Ureter (tissue), 1 donor: ENCODE data around the gene CD160. TPM values are rescaled to one million over a fixed set of nuclear protein-coding genes. Genes with fewer than 3 reads are reported as not detected.
"Not testable (repeated sequence)": the region's sequence is repeated elsewhere in the genome, so short reads cannot be mapped to it uniquely, and the experiment has no call there.

Experiments
- DNase-seq: peaks from one replicate; pipeline ENCODE4 v3.0.0-alpha.2; 2020; ENCODE audit warnings: low spot score
- total RNA-seq: library from RNA; stranded (reverse); gene quantifications from one replicate; pipeline ENCODE4 v1.2.4, GENCODE V29; 2023
- donor health status: DM: yes; HTN: yes; CAD: no.

CD160 gene, protein sequence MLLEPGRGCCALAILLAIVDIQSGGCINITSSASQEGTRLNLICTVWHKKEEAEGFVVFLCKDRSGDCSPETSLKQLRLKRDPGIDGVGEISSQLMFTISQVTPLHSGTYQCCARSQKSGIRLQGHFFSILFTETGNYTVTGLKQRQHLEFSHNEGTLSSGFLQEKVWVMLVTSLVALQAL
- total RNA-seq: not detected

DNA sequence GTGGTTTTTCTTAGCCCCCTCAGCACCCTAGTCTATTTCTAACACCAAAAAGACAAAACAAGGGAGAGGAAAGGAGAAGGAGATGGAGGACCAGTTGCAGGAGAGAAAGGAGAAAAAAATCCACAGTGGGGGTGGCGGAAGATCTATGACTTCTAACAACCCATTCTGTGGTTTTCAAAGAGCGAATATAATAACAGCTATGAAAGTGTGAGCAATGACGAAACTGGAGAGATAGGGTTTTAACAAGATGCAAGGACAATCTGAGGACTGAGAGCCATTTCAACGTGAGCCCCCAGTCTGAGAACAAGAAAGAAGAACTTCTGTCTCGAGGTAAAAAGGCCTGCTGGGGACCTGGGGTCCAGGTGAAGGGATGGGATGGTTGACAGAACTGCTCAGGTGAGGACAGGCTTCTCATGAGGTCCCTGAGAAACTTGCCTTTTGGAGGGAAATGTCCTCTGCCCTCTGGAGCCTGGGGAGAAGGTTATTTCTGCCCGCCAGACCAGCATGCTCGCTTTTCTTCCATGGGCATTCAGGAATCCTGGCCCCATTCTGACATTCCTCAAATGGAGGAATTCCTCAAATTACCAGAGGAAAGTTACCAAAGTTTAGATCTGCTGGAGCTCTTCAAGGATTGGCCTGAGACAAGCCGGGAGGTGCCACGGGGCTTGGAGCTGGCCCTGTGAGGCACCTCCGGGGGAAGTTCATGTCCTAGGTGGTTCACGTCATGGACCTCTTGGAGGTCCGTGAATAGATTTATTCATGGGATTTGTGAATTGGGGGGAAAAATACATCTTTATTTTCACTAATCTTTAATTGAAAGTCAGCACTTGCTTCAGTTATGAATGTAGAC lies at the start of gene CD160:
TSS of gene CD160 (plus strand) at position 270 of the 850 bp plus-strand sequence. CDS start 8,829 bp downstream, outside the sequence.
- no peak for DNase-seq

DNA sequence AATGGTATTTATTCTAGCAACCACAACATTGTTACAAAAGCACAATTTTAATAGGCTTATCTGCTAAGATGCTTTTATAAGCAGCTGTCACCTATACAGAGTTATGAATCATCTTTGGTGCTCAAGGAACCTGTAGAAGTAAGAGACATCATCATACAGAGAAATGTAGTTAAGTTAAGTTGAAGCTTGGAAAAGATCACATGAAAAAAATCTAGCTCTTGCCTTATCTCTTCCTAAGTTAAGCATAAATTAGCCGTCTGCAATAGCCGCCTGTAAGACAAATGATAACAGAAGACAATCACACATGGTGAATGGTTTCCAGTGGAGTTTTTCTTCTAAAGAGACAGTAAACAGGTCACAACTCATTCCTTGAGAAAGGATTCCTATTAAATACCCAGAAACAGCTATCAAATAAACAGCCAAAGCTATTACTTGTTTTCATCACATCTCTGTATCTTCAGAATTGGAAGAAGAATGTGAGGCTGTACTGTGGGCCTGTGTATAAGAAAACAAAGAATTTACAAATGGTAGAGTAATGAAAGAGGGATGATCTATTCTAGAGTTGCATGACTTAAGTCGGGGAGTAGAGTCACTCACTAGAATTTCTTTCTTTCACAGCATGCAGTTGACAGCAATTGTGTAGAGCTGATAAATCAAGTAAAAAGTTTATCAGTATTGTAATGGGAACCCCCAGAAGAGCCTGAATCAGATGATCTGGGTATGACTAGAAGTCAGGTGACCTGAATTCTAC lies 48.1 kb upstream of the CD160 start:
- DNase-seq: not testable (repeated sequence)

DNA sequence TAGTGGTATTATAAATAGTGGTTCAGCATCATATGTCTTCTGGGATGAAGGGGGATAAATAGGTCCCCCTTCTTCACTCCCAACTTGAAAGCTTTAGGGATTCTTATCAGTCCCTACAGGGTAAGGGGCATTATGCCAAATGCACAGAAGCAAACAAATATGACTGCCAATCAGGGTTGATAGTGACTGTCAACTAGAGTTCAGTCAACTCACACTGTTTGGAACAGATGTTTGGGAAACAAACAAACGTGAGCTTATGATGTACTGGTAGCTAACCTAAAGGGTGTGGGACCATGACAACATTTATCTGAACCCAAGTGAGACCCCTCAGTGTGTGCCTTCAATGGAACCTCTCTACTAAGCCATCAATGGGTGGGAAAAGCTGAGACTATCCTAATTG lies 46.1 kb upstream of the CD160 start:
- DNase-seq: not testable (repeated sequence)

DNA sequence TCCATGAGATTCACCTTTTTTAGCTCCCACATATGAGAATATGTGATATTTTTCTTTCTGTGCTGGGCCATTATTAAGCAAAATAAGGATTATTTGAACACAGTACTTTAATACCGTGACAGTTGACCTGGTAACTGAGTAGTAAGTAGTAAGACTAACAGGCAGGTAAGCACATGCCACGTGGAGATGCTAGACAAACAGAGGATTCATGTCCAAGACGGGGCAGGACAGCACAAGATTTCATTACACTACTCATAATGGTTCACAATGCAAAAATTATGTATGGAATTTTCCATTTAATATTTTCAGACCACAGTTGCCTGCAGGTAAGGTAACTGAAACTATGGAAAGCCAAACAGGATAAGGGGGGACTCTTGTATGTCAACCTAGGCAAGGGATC lies 34.4 kb upstream of the CD160 start:
- DNase-seq: not testable (repeated sequence)

DNA sequence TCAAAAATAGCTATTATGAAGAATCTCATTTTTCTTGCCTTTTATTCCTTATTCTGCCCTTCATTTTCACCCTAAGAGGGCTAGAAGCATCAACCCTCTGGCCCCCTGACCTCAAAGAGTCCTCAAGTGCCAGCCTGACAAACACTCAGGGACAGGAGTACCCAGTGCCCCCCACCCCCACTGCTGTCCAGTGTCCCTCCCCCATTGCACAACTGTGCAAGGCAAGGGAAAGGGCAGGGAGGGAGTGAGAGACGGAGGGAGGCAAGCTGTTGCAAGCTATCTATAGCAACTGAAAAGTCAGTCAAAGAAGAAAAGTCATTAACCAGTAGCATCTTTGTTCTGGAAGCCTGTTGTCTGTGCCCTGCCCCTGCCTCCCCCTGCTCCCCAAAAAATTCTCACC lies 33.2 kb upstream of the CD160 start:
- DNase-seq: not testable (repeated sequence)

DNA sequence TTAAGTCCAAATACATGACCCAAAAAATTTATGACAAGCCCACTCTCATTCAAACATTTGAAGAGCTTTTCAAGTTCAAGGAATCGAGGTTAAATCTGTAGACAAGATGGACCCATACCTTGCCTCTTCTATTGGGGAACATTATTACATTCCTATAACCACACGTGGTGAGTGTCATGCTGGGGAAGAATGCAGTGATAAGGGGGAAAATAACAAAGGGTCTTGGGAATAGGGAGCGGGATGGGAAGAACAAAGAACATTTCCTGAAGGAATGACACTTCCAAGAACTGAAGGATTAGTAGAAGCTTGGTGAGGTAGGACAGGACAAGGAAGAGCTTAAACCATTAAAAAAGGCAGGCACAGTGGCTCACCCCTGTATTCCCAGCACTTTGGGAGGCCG lies 31.0 kb upstream of the CD160 start:
- no peak for DNase-seq

DNA sequence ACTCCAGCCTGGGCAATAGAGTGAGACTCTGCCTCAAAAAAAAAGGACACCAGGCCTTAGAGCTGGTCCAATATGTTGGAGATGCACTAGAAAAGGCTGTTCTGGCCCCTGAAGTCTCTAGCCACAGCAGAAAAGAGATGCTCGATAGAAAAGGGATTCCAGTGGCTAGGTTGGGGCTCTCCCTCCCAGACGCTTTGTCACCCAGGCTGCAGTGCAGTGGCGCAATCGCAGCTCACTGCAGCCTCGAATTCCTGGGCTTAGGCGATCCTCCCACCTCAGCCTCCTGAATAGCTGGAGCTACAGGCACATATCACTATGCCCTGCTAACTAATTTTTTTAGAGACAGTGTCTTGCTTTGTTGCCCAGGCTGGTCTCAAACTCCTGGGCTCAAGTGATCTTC lies 30.4 kb upstream of the CD160 start:
- DNase-seq: no peak

DNA sequence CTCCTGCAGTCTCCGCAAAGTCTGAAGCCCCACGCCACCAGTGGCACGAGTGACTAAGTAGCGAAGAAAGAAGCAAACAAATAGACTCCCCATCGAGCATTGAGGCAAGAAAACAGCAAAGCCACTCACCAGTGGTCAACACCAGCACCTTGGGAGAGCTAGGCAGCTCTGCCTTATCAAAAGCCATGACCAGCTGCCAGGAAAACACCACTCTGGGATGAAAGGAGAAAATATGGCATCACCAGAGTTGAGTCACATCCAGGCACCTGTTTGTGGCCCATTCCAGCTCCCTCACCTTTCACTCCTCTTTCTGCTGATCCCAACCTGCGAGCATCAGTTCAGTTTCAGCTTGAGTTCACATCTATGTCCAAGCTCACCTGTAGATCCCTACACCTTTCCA lies 29.4 kb upstream of the CD160 start:
- no peak for DNase-seq

DNA sequence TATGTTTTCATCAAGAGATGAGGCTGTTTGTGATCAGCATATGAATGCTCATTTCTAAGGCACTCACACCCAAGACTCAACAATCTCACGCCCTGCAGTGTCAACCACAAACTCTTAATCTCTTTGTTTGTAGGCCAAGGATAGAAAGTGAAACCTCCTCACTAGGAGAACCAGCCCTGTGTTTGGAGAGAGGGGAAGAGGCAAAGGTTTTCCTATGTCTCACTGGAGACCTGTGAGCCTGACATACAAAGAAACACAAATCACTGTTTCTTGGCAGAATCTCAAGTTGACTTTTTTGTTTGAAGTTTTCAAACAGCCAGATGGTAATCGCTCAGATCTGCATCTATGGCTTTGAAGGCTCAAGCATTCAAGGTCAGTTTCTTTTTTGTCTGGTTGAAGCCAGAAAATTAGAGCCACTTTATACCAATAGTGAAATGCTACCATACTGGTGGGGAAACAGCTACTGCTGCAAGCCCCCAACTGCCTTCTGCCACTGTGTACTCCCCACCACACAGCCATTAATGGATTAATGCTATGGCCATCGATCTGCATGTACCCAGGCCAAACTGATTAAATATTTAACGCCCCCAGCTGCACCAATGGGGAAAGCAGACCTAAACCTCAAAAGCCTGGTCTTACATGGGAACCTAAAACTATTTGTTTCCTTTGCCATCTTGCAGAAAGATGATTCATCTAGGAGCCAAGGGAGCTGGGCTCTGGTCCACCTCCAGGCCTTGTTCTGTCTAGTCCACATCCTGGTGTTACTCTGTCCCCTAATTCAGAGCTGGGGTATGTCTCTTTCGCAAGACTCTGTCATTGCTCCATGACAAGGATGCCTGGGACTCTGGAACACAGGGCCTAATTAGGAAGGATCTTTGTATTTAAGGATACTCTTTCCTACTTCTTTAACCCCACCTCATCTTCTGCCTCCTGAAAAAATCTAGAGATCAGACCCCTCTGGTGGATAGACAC lies 28.4 kb upstream of the CD160 start:
- DNase-seq: no peak

DNA sequence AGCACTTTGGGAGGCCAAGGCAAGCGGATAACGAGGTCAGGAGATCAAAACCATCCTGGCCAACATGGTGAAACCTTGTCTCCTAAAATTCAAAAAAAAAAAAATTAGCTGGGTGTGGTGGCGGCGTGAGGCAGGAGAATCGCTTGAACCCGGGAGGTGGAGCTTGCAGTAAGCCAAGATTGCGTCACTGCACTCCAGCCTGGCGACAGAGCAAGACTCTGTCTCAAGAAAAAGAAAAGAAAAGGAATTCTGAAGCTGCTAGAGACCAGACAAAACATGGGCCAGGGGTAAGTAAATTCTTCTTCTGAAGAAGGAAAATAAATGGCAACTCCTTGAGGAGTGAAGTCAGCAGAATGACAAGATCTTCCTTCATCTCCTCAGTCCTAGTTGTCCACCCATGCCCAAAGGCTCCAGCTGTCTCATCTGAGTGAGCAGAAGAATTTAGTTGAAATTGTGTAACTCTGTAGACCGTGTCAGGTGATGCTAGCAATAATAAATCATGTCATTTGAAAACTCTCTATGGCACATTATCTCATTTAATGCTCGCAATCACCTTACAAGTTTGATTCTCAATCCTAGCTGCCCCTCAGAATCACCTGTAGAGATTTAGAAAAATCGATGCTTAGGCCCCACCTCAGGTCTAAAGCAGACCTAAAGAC lies 26.4 kb upstream of the CD160 start:
- DNase-seq: no peak

DNA sequence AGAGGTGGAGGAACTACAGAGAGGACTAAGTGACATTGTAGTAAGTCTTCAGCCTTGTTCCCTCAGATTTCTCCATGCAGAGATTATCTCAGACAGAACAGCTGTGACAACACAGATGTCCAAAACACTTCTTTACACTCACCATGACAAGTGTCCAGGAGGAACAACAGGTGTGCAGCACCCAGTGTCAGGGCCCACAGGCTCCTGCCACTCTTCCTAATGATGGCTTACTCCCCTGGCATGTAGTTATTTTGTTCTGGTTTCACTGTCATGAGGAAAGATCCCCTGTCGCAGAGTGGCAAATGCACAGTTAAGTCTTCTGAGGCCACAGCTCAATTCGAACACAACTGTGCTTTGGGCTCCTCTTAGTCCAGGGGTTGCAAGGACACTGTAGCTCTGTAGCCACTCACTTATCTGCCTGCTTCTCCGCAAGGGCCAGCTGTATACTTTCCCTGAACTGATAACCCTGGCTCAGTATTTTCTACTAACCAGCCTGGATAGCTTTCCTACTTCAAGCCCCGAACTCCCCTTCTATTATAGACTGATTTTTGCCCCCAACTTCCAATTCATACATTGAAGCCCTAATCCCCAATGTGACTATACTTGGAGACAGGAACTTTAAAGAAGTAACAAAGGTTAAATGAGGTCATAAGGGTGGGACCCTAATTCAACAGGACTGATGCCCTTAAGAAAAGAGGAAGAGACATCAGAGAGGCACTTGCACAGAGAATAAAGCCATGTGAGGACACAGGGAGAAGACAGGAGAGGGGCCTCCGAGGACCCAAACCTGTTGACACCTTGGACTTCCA lies 23.3 kb upstream of the CD160 start:
- no peak for DNase-seq

DNA sequence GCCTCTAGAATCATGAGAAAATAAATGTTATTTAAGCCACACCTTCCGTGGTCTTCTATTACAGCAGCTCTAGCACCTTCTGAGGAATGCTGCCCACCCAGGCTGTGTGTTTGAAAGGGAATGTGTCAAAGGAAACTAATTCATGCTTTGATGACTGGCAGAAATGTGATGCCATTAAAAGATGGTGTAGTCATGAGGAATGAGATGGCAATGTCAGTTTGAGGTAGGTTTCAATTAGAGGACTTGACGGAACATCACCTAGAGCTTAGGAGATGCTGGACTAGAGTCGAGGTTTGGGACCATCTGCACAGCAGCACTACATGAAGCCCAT lies 22.7 kb upstream of the CD160 start:
- DNase-seq: no peak

DNA sequence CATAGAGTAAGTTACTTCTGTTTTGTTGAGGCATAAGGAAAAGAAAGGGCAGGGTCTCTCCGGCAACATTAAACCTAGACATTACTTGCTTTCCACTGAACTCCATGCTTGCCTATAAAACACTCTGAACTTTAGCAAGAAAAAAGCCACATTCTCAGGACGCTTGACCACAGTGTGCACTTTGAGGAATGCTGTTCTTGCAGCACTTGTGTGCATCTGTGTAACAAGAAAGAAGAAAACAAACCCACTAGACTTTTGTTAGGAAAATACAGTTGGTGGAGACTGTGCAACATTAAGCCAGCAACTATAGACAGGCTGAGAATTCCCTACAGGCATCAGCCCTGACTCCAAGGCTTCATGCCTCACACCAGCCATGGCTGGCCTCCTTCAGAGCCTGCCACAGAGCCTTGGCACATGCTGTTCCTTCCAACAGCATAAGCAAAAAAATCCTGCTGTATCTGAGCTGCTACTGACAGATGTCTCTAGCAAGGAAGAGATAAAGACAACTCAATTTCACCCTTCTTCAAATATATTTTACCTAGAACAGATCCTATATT lies 17.9 kb upstream of the CD160 start:
- DNase-seq: no peak

DNA sequence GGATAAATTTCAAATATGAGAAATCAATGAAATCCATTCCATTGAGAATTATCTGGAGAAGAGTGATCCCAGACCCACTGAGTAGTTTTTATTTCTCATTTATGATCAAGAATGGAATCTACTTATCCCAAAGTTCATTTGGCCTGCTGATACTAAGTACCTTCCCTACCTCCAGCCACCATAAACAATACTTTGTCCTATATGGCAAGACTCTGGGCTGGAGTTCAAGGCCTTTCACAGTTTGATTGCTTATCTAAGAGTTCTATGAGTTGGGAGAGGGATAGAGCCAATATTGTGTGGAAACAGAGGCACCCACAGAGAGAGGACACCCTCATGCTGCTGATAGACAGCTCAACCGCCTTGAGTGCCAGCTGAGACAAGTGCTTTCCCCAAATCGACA lies 17.2 kb upstream of the CD160 start:
- no peak for DNase-seq

DNA sequence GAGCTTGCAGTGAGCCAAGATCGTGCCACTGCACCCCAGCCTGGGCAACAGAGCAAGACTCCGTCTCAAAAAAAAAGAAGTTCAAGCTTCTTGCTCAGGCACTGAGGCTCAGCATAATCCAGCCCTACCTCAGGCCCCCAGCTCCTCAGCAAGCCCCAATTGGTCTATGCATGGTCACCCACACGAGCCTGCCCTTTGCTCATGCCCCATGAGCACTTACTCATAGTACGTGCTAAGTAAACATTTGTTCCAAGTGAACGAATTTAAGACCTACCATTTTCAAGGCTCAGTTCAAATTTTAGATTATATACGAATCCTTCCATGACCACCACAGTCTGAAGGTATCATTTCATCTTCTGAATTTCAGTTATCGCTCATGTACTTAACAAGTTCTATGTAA lies 16.5 kb upstream of the CD160 start:
- DNase-seq: no peak

DNA sequence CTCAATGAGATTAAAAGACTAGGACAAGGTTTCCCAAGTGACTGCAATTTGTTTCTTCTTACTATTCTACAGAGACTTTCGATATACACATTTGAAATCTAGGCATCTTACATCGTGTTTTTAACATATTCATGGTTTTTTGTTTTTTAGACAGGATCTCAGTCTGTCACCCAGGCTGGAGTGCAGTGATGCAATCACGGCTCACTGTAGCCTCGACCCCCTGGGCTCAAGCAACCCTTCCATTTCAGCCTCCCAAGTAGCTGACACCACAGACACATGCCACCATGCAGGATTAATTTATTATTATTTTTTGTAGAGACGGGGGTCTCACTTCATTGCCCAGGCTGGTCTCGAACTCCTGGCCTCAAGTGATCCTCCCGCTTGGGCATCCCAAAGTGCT lies 13.7 kb upstream of the CD160 start:
- DNase-seq: no peak

DNA sequence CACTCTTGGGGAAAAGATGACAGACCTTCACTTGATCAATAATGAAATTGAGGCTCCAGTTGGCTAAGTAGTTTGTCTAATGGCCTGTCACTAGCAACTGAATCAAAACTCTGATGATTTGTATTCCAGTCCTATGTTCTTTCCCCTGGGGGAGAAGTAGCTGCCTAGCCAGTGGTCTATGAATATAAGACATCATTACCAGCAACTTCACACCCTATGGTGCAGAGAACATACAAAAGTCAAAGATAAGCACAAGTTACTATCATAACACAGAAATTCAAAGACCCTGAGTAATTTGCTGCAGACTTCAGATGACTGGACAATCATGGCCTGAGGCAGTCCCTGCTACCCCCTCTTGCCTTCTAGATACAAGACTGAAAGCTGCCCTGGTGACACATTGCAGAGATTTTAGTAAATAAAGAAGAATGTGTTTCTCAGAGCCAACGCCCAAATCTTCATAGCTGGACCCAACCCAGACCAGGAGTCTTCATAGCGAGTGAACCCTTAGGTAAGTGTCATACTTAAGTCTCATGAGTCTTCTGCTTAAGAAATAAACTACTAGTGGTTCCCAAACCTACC lies 13.1 kb upstream of the CD160 start:
- no peak for DNase-seq

DNA sequence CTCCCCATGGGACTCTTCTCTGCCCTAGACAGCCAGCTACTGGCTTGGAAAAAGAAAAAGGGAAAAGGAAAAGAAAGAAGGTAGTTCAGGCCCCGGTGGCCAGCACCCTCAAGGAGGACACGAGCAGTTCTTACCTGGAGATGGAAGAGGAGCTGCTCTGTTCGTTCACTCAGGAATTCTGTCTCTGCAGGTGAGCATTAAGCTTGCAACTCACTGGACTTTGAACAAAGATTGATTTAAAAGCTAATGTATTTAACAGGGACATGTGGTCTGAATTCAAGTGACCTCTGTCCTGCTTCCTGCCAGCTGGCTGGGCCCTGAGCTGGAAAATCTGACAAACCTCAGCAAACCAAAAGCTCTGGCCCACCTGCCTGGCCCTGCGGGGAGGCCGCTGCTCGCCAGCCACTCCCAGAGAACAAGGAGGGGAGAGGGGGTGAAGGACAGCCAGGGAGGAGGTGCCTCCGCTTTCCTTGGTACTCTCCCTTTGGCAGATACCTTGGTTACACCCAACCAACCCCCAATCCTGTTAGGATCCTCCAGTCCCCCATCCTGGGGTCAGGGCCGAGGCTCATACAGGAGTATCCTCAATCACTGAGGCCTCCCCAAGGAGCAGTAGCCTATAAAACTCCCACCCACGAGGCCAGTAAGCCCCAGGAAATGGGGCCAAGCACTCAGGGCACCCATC lies 12.0 kb upstream of the CD160 start, which contains the start of gene PDZK1:
TSS of gene PDZK1 (minus strand) at position 186 of the 685 bp plus-strand sequence. CDS start 19,347 bp downstream, outside the sequence.
- no peak for DNase-seq

DNA sequence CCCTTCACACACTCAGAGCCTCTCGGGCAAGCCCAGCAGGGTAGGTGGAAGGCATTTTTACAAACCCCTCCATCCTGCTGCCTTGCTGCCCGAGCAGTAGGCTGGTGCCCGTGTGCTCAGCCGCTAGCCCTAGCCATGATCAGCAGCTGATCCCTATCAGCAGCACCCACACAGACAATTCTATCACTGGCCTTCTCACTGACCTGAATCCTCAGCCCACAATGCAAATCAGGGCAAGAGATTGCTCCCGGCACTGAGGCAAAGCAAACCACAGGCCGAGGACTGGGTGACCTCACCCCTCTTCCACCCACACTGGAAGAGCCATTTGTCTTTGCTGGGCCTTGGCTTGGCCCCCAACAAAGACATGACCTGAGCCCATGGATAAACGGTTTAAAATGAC lies 11.2 kb upstream of the CD160 start:
- no peak for DNase-seq
